ENCODE data around the gene PACS1.

Gene PACS1

GRCh38 chr11:66219846-66220565, 149.9 kb downstream of the PACS1 start:
- H3K36me3 ChIP-seq = peaks cover 92% of the 10 kb centered on the region
- TF ChIP-seq CTCF (IDR thresholded peaks at IDR 0.05) = no peak
- no peaks in the 10 kb centered on the region for H3K27me3 ChIP-seq
- no peak overlapping the region for H3K27ac ChIP-seq
- no peak overlapping the region for H3K4me3 ChIP-seq (ENCODE audit: low read depth in 1 of 2, low read length in 1 of 2)
- H3K9me3 ChIP-seq = no peaks in the 10 kb centered on the region
- H3K4me1 ChIP-seq (ENCODE audit: control insufficient read depth in 1 of 2, insufficient read depth in 1 of 2, low read depth in 1 of 2, low read length in 1 of 2) = peaks cover 0 to 5% of the 10 kb centered on the region in 2 experiments

- peaks cover 0 to 5% of the 10 kb centered on the region in 2 experiments for H3K4me1 ChIP-seq (ENCODE audit: control insufficient read depth in 1 of 2, insufficient read depth in 1 of 2, low read depth in 1 of 2, low read length in 1 of 2)
- peaks cover 92% of the 10 kb centered on the region for H3K36me3 ChIP-seq
- no peak overlapping the region for H3K27ac ChIP-seq
- H3K4me3 ChIP-seq (ENCODE audit: low read depth in 1 of 2, low read length in 1 of 2) = no peak overlapping the region
- TF ChIP-seq CTCF (IDR thresholded peaks at IDR 0.05) = no peak
- no peaks in the 10 kb centered on the region for H3K9me3 ChIP-seq
- no peaks in the 10 kb centered on the region for H3K27me3 ChIP-seq
Measured at GRCh38 chr11:66220566-66220935, 150.5 kb downstream of the PACS1 start.

GRCh38 chr11:66221012-66221411, 150.9 kb downstream of the PACS1 start:
- Histone ChIP-seq H3K4me1 (ENCODE audit: control insufficient read depth in 1 of 2, insufficient read depth in 1 of 2, low read depth in 1 of 2, low read length in 1 of 2) (peaks cover 0 to 5% of the 10 kb centered on the region in 2 experiments), H3K27ac (no peak overlapping the region), H3K9me3 (no peaks in the 10 kb centered on the region), H3K27me3 (no peaks in the 10 kb centered on the region), H3K4me3 (ENCODE audit: low read depth in 1 of 2, low read length in 1 of 2) (no peak overlapping the region), H3K36me3 (peaks cover 93% of the 10 kb centered on the region)
- no peak for TF ChIP-seq CTCF (IDR thresholded peaks at IDR 0.05)

- Histone ChIP-seq H3K36me3 (peaks cover 93% of the 10 kb centered on the region), H3K27me3 (no peaks in the 10 kb centered on the region), H3K4me3 (ENCODE audit: low read depth in 1 of 2, low read length in 1 of 2) (no peak overlapping the region), H3K27ac (peak overlapping the region; percentile 67), H3K9me3 (no peaks in the 10 kb centered on the region), H3K4me1 (ENCODE audit: control insufficient read depth in 1 of 2, insufficient read depth in 1 of 2, low read depth in 1 of 2, low read length in 1 of 2) (peaks cover 0 to 5% of the 10 kb centered on the region in 2 experiments)
- no peak for TF ChIP-seq CTCF (IDR thresholded peaks at IDR 0.05)
Measured at GRCh38 chr11:66221726-66222236, 151.7 kb downstream of the PACS1 start.

- H3K9me3 ChIP-seq = no peaks in the 10 kb centered on the region
- TF ChIP-seq CTCF (IDR thresholded peaks at IDR 0.05) = peak; percentile 98
- peaks cover 93% of the 10 kb centered on the region for H3K36me3 ChIP-seq
- H3K4me1 ChIP-seq (ENCODE audit: control insufficient read depth in 1 of 2, insufficient read depth in 1 of 2, low read depth in 1 of 2, low read length in 1 of 2) = peaks cover 0 to 5% of the 10 kb centered on the region in 2 experiments
- no peaks in the 10 kb centered on the region for H3K27me3 ChIP-seq
- H3K27ac ChIP-seq = peak overlapping the region; percentile 67
- H3K4me3 ChIP-seq (ENCODE audit: low read depth in 1 of 2, low read length in 1 of 2) = no peak overlapping the region
Measured at GRCh38 chr11:66222358-66223149, 152.5 kb downstream of the PACS1 start.

Measured in neutrophil (primary cell).